H1 (cell line): ENCODE measurements around the gene BNC2. TPM values are rescaled to one million over a fixed set of nuclear protein-coding genes. Genes with fewer than 3 reads are reported as not detected.

Experiments used
- CTCF ChIA-PET: fragments of 300-600 bp; sonication (Branson Sonifier 250); formaldehyde crosslinking; loops from one replicate; lab custom pipeline; 2021; ENCODE audit not compliant: partially characterized antibody; lab: Charles Lee
- POLR2A ChIA-PET: fragments of 300-600 bp; sonication (Branson Sonifier 250); formaldehyde crosslinking; loops from one replicate; lab custom pipeline; 2021; ENCODE audit warnings: inconsistent platforms; ENCODE audit not compliant: partially characterized antibody; lab: Charles Lee
- DNase-seq, 2 experiments: peaks; one replicate each; pipeline versions ENCODE4 v3.0.0 to v3.0.0-alpha.2; 2010 to 2022; ENCODE audit warnings: low spot score in 2 of 2, low read depth in 1 of 2, mixed read lengths in 1 of 2
- FAIRE-seq: peaks from 2 replicates; lab custom pipeline; 2011; peaks lifted over from hg19 to GRCh38; lab: Jason Lieb, UNC
- H2AFZ ChIP-seq: 2 replicates; pipeline ENCODE4 v1.8.1; 2012; ENCODE audit warnings: low read length, inconsistent platforms
- H2AK5ac ChIP-seq: 2 replicates; pipeline ENCODE4 v1.6.1; 2013; ENCODE audit warnings: low read depth, low read length
- H2BK120ac ChIP-seq: replicated peaks from 2 replicates; pipeline ENCODE3; 2013; ENCODE audit warnings: low read depth, low read length, inconsistent platforms
- H2BK12ac ChIP-seq: 2 replicates; pipeline ENCODE4 v1.6.1; 2013; ENCODE audit warnings: low read depth, low read length
- H2BK15ac ChIP-seq: 2 replicates; pipeline ENCODE4 v1.6.1; 2013; ENCODE audit warnings: low read length
- H2BK20ac ChIP-seq: 2 replicates; pipeline ENCODE4 v1.6.1; 2013; ENCODE audit warnings: low read length
- H2BK5ac ChIP-seq: 2 replicates; pipeline ENCODE4 v1.6.1; 2013; ENCODE audit warnings: low read depth, low read length
- H3K14ac ChIP-seq: 2 replicates; pipeline ENCODE4 v1.6.1; 2013; ENCODE audit warnings: inconsistent platforms; ENCODE audit not compliant: insufficient read length
- H3K18ac ChIP-seq: 2 replicates; pipeline ENCODE4 v1.6.1; 2013; ENCODE audit warnings: low read length; ENCODE audit errors: extremely low read depth
- H3K23ac ChIP-seq: 2 replicates; pipeline ENCODE4 v1.6.1; 2013; ENCODE audit warnings: inconsistent platforms; ENCODE audit not compliant: insufficient read length
- H3K23me2 ChIP-seq: 2 replicates; pipeline ENCODE4 v1.6.1; 2013; ENCODE audit warnings: low read depth, low read length
- H3K27ac ChIP-seq: 2 replicates; pipeline ENCODE4 v1.6.1; 2011; ENCODE audit warnings: low read depth, low read length, inconsistent platforms
- H3K27me3 ChIP-seq, 4 experiments: replicated peaks in 1 of 4; 1 replicate in 1 of 4; 2 replicates in 3 of 4; pipeline versions ENCODE4 v1.6.1 to v1.8.1; 2011 to 2013; ENCODE audit warnings: low read length in 3 of 4, mild to moderate bottlenecking in 3 of 4, inconsistent platforms in 2 of 4, mixed read lengths in 2 of 4, moderate library complexity in 1 of 4; ENCODE audit not compliant: control insufficient read depth in 3 of 4, insufficient read depth in 3 of 4; ENCODE audit errors: extremely low read depth in 1 of 4
- H3K36me3 ChIP-seq, 4 experiments: 2 replicates each; pipeline versions ENCODE4 v1.6.1 to v1.8.1; 2011 to 2013; ENCODE audit warnings: mild to moderate bottlenecking in 4 of 4, low read length in 3 of 4, moderate library complexity in 2 of 4, control low read depth in 1 of 4, inconsistent platforms in 1 of 4; ENCODE audit not compliant: insufficient read depth in 4 of 4, control insufficient read depth in 2 of 4
- H3K4ac ChIP-seq: replicated peaks from 2 replicates; pipeline ENCODE3; 2013; ENCODE audit warnings: low read length, low read depth, mixed read lengths, inconsistent platforms; ENCODE audit not compliant: insufficient read length
- H3K4me1 ChIP-seq, 4 experiments: replicated peaks in 1 of 4; 1 replicate in 1 of 4; 2 replicates in 3 of 4; pipeline versions ENCODE4 v1.6.1 to v1.8.1; 2011 to 2013; ENCODE audit warnings: low read length in 3 of 4, inconsistent platforms in 2 of 4, mixed read lengths in 1 of 4; ENCODE audit not compliant: insufficient read depth in 4 of 4, control insufficient read depth in 3 of 4
- H3K4me2 ChIP-seq, 2 experiments: 2 replicates each; pipeline versions ENCODE4 v1.6.1 to v1.8.1; 2011 to 2013; ENCODE audit warnings: low read depth in 2 of 2, low read length in 2 of 2, control low read depth in 1 of 2, inconsistent platforms in 1 of 2, mild to moderate bottlenecking in 1 of 2; ENCODE audit not compliant: insufficient read depth in 1 of 2
- H3K4me3 ChIP-seq, 4 experiments: fragments of 200-600, 300-600 bp in 1 of 4; sonication (generic), shearing (Covaris generic), sonication (Bioruptor Twin) in 1 of 4; 2 replicates each; pipeline versions ENCODE4 v1.5.1 to v1.8.1; 2011 to 2016; ENCODE audit warnings: low read length in 4 of 4, low read depth in 3 of 4, control low read depth in 2 of 4, inconsistent platforms in 2 of 4, mild to moderate bottlenecking in 2 of 4, mixed read lengths in 1 of 4, moderate library complexity in 1 of 4; ENCODE audit not compliant: insufficient read depth in 2 of 4; ENCODE audit errors: extremely low read depth in 1 of 4
- H3K56ac ChIP-seq: replicated peaks from 2 replicates; pipeline ENCODE3; 2013; ENCODE audit warnings: low read depth, mild to moderate bottlenecking, mixed read lengths, low read length, inconsistent platforms; ENCODE audit not compliant: insufficient read length
- H3K79me1 ChIP-seq: 2 replicates; pipeline ENCODE4 v1.6.1; 2013; ENCODE audit warnings: low read depth, low read length, control low read depth
- H3K79me2 ChIP-seq, 2 experiments: 2 replicates each; pipeline versions ENCODE4 v1.6.1 to v1.8.1; 2012 to 2013; ENCODE audit warnings: low read length in 2 of 2, mild to moderate bottlenecking in 2 of 2, inconsistent platforms in 1 of 2; ENCODE audit not compliant: insufficient read depth in 2 of 2, control insufficient read depth in 1 of 2
- H3K9ac ChIP-seq, 4 experiments: replicated peaks in 1 of 4; 1 replicate in 1 of 4; 2 replicates in 3 of 4; pipeline versions ENCODE4 v1.6.1 to v1.8.1; 2011 to 2013; ENCODE audit warnings: low read depth in 3 of 4, low read length in 3 of 4, control low read depth in 2 of 4, mild to moderate bottlenecking in 2 of 4, moderate library complexity in 2 of 4, inconsistent platforms in 1 of 4; ENCODE audit errors: extremely low read depth in 1 of 4
- H3K9me3 ChIP-seq, 2 experiments: 2 replicates each; pipeline versions ENCODE4 v1.6.1 to v1.8.1; 2012 to 2013; ENCODE audit warnings: mild to moderate bottlenecking in 2 of 2, moderate library complexity in 2 of 2, control low read depth in 1 of 2, inconsistent platforms in 1 of 2, low read depth in 1 of 2, low read length in 1 of 2, mixed read lengths in 1 of 2; ENCODE audit not compliant: insufficient read depth in 2 of 2
- H4K20me1 ChIP-seq, 2 experiments: replicated peaks in 1 of 2; 2 replicates each; pipeline versions ENCODE3 to v1.8.1; 2011 to 2013; ENCODE audit warnings: inconsistent platforms in 2 of 2, low read length in 2 of 2, mild to moderate bottlenecking in 1 of 2; ENCODE audit not compliant: insufficient read depth in 2 of 2, control insufficient read depth in 1 of 2
- H4K5ac ChIP-seq: 2 replicates; pipeline ENCODE4 v1.6.1; 2013; ENCODE audit warnings: low read length, low read depth, mixed read lengths, inconsistent platforms; ENCODE audit not compliant: insufficient read length
- H4K8ac ChIP-seq: 2 replicates; pipeline ENCODE4 v1.8.0; 2013; ENCODE audit warnings: mild to moderate bottlenecking, moderate library complexity, low read length, inconsistent platforms; ENCODE audit not compliant: insufficient read depth; ENCODE audit errors: extremely low read depth
- H4K91ac ChIP-seq: replicated peaks from 2 replicates; pipeline ENCODE3; 2013; ENCODE audit warnings: low read length, mixed read lengths, inconsistent platforms; ENCODE audit not compliant: insufficient read length
- GABPA ChIP-seq: IDR thresholded peaks from 2 replicates; pipeline ENCODE4 v1.6.1; 2011; ENCODE audit warnings: mild to moderate bottlenecking, low read length, moderate library complexity, borderline replicate concordance; ENCODE audit not compliant: insufficient read depth
- WGBS, 2 experiments: shearing (Covaris generic) in 1 of 2; methylation state at CpG; one replicate each; pipeline versions ENCODE4 v1.1.6 to v1.1.7; 2013 to 2015; ENCODE audit warnings: low lambda C conversion rate in 2 of 2, mixed read lengths in 2 of 2, inconsistent platforms in 1 of 2, low coverage in 1 of 2, missing lambda C conversion rate in 1 of 2; ENCODE audit not compliant: insufficient replicate concordance in 2 of 2, insufficient coverage in 1 of 2, insufficient read length in 1 of 2; ENCODE audit errors: extremely low coverage in 1 of 2, missing lambda C conversion rate in 1 of 2; 5-methylcytosine and 5-hydroxymethylcytosine counted together
- polyA plus RNA-seq, 7 experiments: library from polyadenylated mRNA; depleted of rRNA in 3 of 7; stranded (reverse) in 5 of 7; unstranded in 2 of 7; fragments of >200 nt in 5 of 7; fragments of 200-250 nt in 2 of 7; gene quantifications; 1 replicate in 5 of 7; 2 replicates in 1 of 7; 4 replicates in 1 of 7; pipeline versions ENCODE4 v1.2.1 to v1.2.3, GENCODE V29; 2011 to 2013; ENCODE audit warnings: missing spikeins in 2 of 7, mixed read lengths in 2 of 7
- total RNA-seq: library from RNA; stranded (reverse); fragmentation: NEBNext Ultra II Directional; extraction: Animal tissue kit (Norgen Biotek cat#: 25700); gene quantifications from 2 replicates; pipeline ENCODE4 v1.2.1, GENCODE V29; 2021

Gene BNC2
- total and polyA plus RNA-seq, 2 of the 8 experiments (the other 6 are each of a cell fraction or from before 2014, with no cell fraction given): 16.0 to 26.8 TPM

- no peak for DNase-seq
- Histone ChIP-seq H2BK20ac (no peak overlapping the region), H3K4me3 (no peak overlapping the region), H4K8ac (no peak overlapping the region), H3K18ac (no peak overlapping the region), H3K9ac (no peak overlapping the region), H2BK120ac (no peak overlapping the region), H3K27ac (no peak overlapping the region), H3K23me2 (no peaks in the 10 kb centered on the region; the same call in 1 of the 2 replicates), H3K79me2 (no peaks in the 10 kb centered on the region), H3K79me1 (no peaks in the 10 kb centered on the region), H4K5ac (no peak overlapping the region), H2AK5ac (no peak overlapping the region), H3K4me2 (no peak overlapping the region), H3K56ac (no peak overlapping the region), H4K20me1 (no peaks in the 10 kb centered on the region), H2AFZ (no peak overlapping the region), H3K36me3 (no peaks in the 10 kb centered on the region), H2BK15ac (no peak overlapping the region), H3K23ac (no peak overlapping the region), H3K9me3 (no peaks in the 10 kb centered on the region), H4K91ac (no peak overlapping the region), H2BK12ac (no peak overlapping the region), H2BK5ac (no peak overlapping the region), H3K4ac (no peak overlapping the region), H3K27me3 (no peaks in the 10 kb centered on the region), H3K4me1 (no peaks in the 10 kb centered on the region), H3K14ac (no peak overlapping the region)
- FAIRE-seq: no peak
- 89% methylated on average over 2 of the region's 2 CpGs; no CpG with 5 or more reads in 1 of the 2 experiments for WGBS, 2 experiments
- ChIA-PET POLR2A (no interaction called here), CTCF (interaction anchor here (0.6 to 1.0 kb wide), 3 partner anchors 19 to 257 kb away, joined by 3 to 4 read pairs (median 4); no protein-coding TSS in a partner anchor)
- no peak for TF ChIP-seq GABPA
Measured at GRCh38 chr9:16407617-16408016, 462.9 kb downstream of the BNC2 start.
